K562 (cell line): Measurements from ENCODE around the gene MYO10. TPM values are rescaled to one million over a fixed set of nuclear protein-coding genes. Genes with fewer than 3 reads are reported as not detected.

Experiments
- ATAC-seq: fragments of 200-7000 bp; cut with Tn5 transposase; 3 replicates; pipeline ENCODE4 v1.9.1; 2020; ENCODE audit warnings: moderate library complexity
- BruUV-seq: library from RNA; stranded (reverse); fragments of 400-500 nt; replicated peaks from 2 replicates; lab custom pipeline; 2021; lab: Mats Ljungman, UMichigan
- CTCF ChIA-PET: fragments of 300-600 bp; formaldehyde crosslinking; extraction: SDS; loops from one replicate; lab custom pipeline; 2021; ENCODE audit warnings: low intra/inter-chr PET ratio; lab: Yijun Ruan, JAX
- POLR2A ChIA-PET: fragments of 300-600, 350-650 bp; sonication (Branson Sonifier 250); formaldehyde crosslinking; extraction: SDS; loops from one replicate; lab custom pipeline; 2021; ENCODE audit warnings: antibody characterized with exemption, inconsistent platforms; lab: Yijun Ruan, JAX
- DNase-seq, 4 experiments: peaks; one replicate each; pipeline versions ENCODE4 v3.0.0 to v3.0.0-alpha.2; 2011 to 2018; ENCODE audit warnings: low spot score in 3 of 4, mixed read lengths in 3 of 4; ENCODE audit errors: extremely low read depth in 1 of 4
- FAIRE-seq: peaks from 2 replicates; lab custom pipeline; 2011; peaks lifted over from hg19 to GRCh38; lab: Jason Lieb, UNC
- H2AFZ ChIP-seq: 2 replicates; pipeline ENCODE4 v1.6.0; 2011; ENCODE audit warnings: low read depth, low read length, control low read depth, inconsistent platforms
- H3K27ac ChIP-seq: fragments of 200-600 bp; 3 replicates; pipeline ENCODE4 v1.8.0; 2011; ENCODE audit warnings: low read depth, mild to moderate bottlenecking, control low read depth, inconsistent platforms, low read length, moderate library complexity, mixed read lengths; ENCODE audit errors: extremely low read depth
- H3K27me3 ChIP-seq, 2 experiments: fragments of 300-600 bp in 1 of 2; 2 replicates in 1 of 2; 3 replicates in 1 of 2; pipeline versions ENCODE4 v1.6.0 to v1.8.0; 2011; ENCODE audit warnings: inconsistent platforms in 2 of 2, low read length in 2 of 2, mild to moderate bottlenecking in 1 of 2, mixed read lengths in 1 of 2, moderate library complexity in 1 of 2; ENCODE audit not compliant: control insufficient read depth in 2 of 2, insufficient read depth in 2 of 2
- H3K36me3 ChIP-seq: fragments of 300-600 bp; 3 replicates; pipeline ENCODE4 v1.8.0; 2011; ENCODE audit warnings: mild to moderate bottlenecking, low read length, inconsistent platforms; ENCODE audit not compliant: control insufficient read depth, insufficient read depth
- H3K4me1 ChIP-seq, 2 experiments: fragments of 200-600 bp in 1 of 2; replicated peaks in 1 of 2; 2 replicates in 1 of 2; 3 replicates in 1 of 2; pipeline versions ENCODE4 v1.5.1 to v1.8.0; 2011; ENCODE audit warnings: inconsistent platforms in 2 of 2, low read length in 2 of 2, mild to moderate bottlenecking in 1 of 2, mixed read lengths in 1 of 2, moderate library complexity in 1 of 2; ENCODE audit not compliant: control insufficient read depth in 2 of 2, insufficient read depth in 2 of 2
- H3K4me2 ChIP-seq: 2 replicates; pipeline ENCODE4 v1.6.1; 2011; ENCODE audit warnings: low read length, control low read depth, inconsistent platforms, mixed read lengths; ENCODE audit not compliant: insufficient read depth
- H3K4me3 ChIP-seq: fragments of 200-600 bp; sonication (generic), shearing (Covaris generic); 2 replicates; pipeline ENCODE4 v1.5.1; 2016; ENCODE audit warnings: control low read depth, inconsistent platforms
- H3K79me2 ChIP-seq: fragments of 200-600 bp; 3 replicates; pipeline ENCODE4 v1.8.0; 2011; ENCODE audit warnings: low read length, inconsistent platforms; ENCODE audit not compliant: control insufficient read depth, insufficient read depth
- H3K9ac ChIP-seq, 2 experiments: 2 replicates each; pipeline versions ENCODE4 v1.6.0 to v1.6.1; 2011; ENCODE audit warnings: low read depth in 2 of 2, low read length in 2 of 2, control low read depth in 1 of 2, inconsistent platforms in 1 of 2, mild to moderate bottlenecking in 1 of 2, mixed read lengths in 1 of 2; ENCODE audit not compliant: insufficient read depth in 1 of 2
- H3K9me1 ChIP-seq: one replicate; pipeline ENCODE4 v1.6.0; 2011; ENCODE audit warnings: inconsistent platforms, mild to moderate bottlenecking, low read length, moderate library complexity; ENCODE audit not compliant: control insufficient read depth, insufficient read depth
- H3K9me3 ChIP-seq: replicated peaks from 2 replicates; pipeline ENCODE4 v1.5.1; 2011; ENCODE audit warnings: low read depth, low read length, inconsistent platforms; ENCODE audit not compliant: control insufficient read depth, insufficient read depth
- H4K20me1 ChIP-seq: replicated peaks from 2 replicates; pipeline ENCODE4 v1.6.1; 2011; ENCODE audit warnings: low read length, inconsistent platforms, mixed read lengths; ENCODE audit not compliant: control insufficient read depth, insufficient read depth
- ETV6 ChIP-seq, 3 experiments: fragments of 150-350 bp in 1 of 3; sonication (generic) in 1 of 3; formaldehyde crosslinking in 1 of 3; IDR thresholded peaks; 2 replicates each; pipeline versions ENCODE4 v1.6.1 to v1.8.0; 2014 to 2022; ENCODE audit warnings: borderline replicate concordance in 2 of 3, low read depth in 2 of 3, antibody characterized with exemption in 1 of 3, low read length in 1 of 3, mild to moderate bottlenecking in 1 of 3, missing genetic modification reagents in 1 of 3
- EZH2 ChIP-seq: IDR thresholded peaks from 2 replicates; pipeline ENCODE4 v1.6.1; 2012; ENCODE audit warnings: low read depth, mild to moderate bottlenecking, inconsistent platforms, low read length, borderline replicate concordance
- HLTF ChIP-seq: fragments of 450-650 bp; IDR thresholded peaks from 2 replicates; pipeline ENCODE4 v1.6.1; 2016
- MAZ ChIP-seq, 2 experiments: fragments of 450-650 bp in 1 of 2; sonication (generic) in 1 of 2; formaldehyde crosslinking; IDR thresholded peaks in 1 of 2; conservative IDR thresholded peaks in 1 of 2; 2 replicates each; pipeline versions ENCODE4 v1.4.0 to v1.5.0; 2020; ENCODE audit warnings: mild to moderate bottlenecking in 1 of 2, missing genetic modification reagents in 1 of 2
- NCOA6 ChIP-seq: fragments of 450-650 bp; IDR thresholded peaks from 2 replicates; pipeline ENCODE4 v1.6.1; 2017; ENCODE audit warnings: mild to moderate bottlenecking
- PTBP1 ChIP-seq: fragments of 200-400 bp; formaldehyde crosslinking; IDR thresholded peaks from 2 replicates; pipeline ENCODE4 v1.6.1; 2017; ENCODE audit warnings: low read depth, low read length
- SMARCC2 ChIP-seq: fragments of 450-650 bp; IDR thresholded peaks from 2 replicates; pipeline ENCODE4 v1.6.1; 2017; ENCODE audit warnings: antibody characterized with exemption, moderate library complexity, mild to moderate bottlenecking, low read depth
- SNRNP70 ChIP-seq: fragments of 200-400 bp; formaldehyde crosslinking; optimal IDR thresholded peaks from 2 replicates; pipeline ENCODE3; 2017; ENCODE audit warnings: low read depth, low read length
- TCFL5 ChIP-seq: fragments of 250-450 bp; sonication (Bioruptor Pico); conservative IDR thresholded peaks from 2 replicates; pipeline ENCODE4 v1.6.1; 2021; ENCODE audit warnings: mild to moderate bottlenecking, moderate library complexity, matching md5 sums
- YY1 ChIP-seq, 3 experiments: IDR thresholded peaks; 2 replicates each; pipeline ENCODE4 v1.6.1; 2011; ENCODE audit warnings: low read length in 2 of 3, mild to moderate bottlenecking in 2 of 3, moderate library complexity in 2 of 3, borderline replicate concordance in 1 of 3, control low read depth in 1 of 3, low read depth in 1 of 3; ENCODE audit not compliant: insufficient read depth in 3 of 3, insufficient replicate concordance in 2 of 3, control insufficient read depth in 1 of 3, insufficient read length in 1 of 3; ENCODE audit errors: extremely low read depth in 1 of 3
- ZNF354B ChIP-seq: fragments of 250-450 bp; sonication (Bioruptor Pico); IDR thresholded peaks from 2 replicates; pipeline ENCODE4 v1.4.0; 2020
- ZNF445 ChIP-seq: fragments of 250-450 bp; sonication (Bioruptor Pico); IDR thresholded peaks from 2 replicates; pipeline ENCODE4 v1.4.0; 2020; ENCODE audit warnings: low read depth, mild to moderate bottlenecking, moderate library complexity
- WGBS: fragments of 100-300 bp; shearing (Covaris generic); methylation state at CpG from one replicate; pipeline ENCODE4 v1.1.6; 2016; ENCODE audit warnings: low coverage, mixed read lengths; ENCODE audit not compliant: insufficient coverage; ENCODE audit errors: missing lambda C conversion rate; 5-methylcytosine and 5-hydroxymethylcytosine counted together
- in situ Hi-C: fragments of 300-500 bp; cut with MboI; formaldehyde crosslinking; loops from 4 replicates; pipeline ENCODE4 v1.15.0; 2018; ENCODE audit warnings: inconsistent platforms, mixed read lengths
- intact Hi-C: fragments of 100-400 bp; cut with micrococcal nuclease; formaldehyde crosslinking; loops from 2 replicates; pipeline ENCODE4 v1.14.2; 2022
- polyA plus RNA-seq, 8 experiments: library from polyadenylated mRNA; depleted of rRNA in 4 of 8; stranded (reverse) in 5 of 8; unstranded in 3 of 8; fragments of >200 nt; fragmentation: Nextera tagmentation in 2 of 8; fragmentation: Illumina TruSeq in 1 of 8; extraction: Ambion mirVana in 2 of 8; extraction: Trizol in 1 of 8; gene quantifications; 2 replicates each; pipeline versions ENCODE4 v1.2.1 to v1.2.3, GENCODE V29; 2011 to 2014; ENCODE audit warnings: inconsistent platforms in 1 of 8, missing spikeins in 1 of 8
- total RNA-seq, 7 experiments: library from RNA; depleted of rRNA in 6 of 7; stranded (reverse); fragments of >200 nt in 6 of 7; fragmentation: Illumina TruSeq in 2 of 7; extraction: Trizol in 2 of 7; gene quantifications; 2 replicates each; pipeline versions ENCODE4 v1.2.1 to v1.2.3, GENCODE V29; 2011 to 2021; ENCODE audit warnings: low replicate concordance in 1 of 7
- TF ChIP-seq, protein P1 (sequence below): fragments of 250-450 bp; sonication (Bioruptor Pico); IDR thresholded peaks from 2 replicates; pipeline ENCODE4 v1.5.1; 2021; ENCODE audit warnings: mild to moderate bottlenecking
- TF ChIP-seq, protein P2 (sequence below): fragments of 450-650 bp; IDR thresholded peaks from 2 replicates; pipeline ENCODE4 v1.6.1; 2017; ENCODE audit warnings: antibody characterized with exemption, mild to moderate bottlenecking

Gene MYO10
- total and polyA plus RNA-seq, 9 of the 15 experiments (the other 6 are each of a cell fraction or from before 2014, with no cell fraction given), result 0.04 to 0.24 TPM; not detected in 7

DNA sequence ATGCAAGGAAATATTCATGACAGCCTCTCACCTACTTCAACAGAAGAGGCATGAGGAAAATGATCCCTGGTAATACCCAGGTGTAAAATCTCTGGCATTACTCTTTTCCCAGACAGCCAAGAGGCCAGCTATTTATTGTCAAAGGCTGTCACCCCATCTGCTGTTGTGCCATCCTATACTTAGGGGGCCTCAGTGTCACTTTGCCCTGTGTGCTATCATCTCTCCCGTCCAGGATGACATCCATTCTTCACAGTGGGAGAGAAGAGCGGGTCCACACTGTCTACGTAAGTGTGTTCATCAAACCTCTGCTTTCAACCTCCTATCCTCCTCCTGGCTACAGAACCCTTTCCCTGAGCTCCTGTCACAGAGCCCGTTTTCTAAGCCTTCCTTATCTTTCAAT is 82.6 kb downstream of the MYO10 start:
- in situ Hi-C loops, result no loop called here
- Histone ChIP-seq H3K9me1 (no peaks in the 10 kb centered on the region), H3K4me2 (no peak overlapping the region), H4K20me1 (no peaks in the 10 kb centered on the region), H3K36me3 (no peaks in the 10 kb centered on the region), H3K4me1 (no peaks in the 10 kb centered on the region), H3K9ac (no peak overlapping the region), H3K27me3 (peaks cover 3 to 9% of the 10 kb centered on the region in 2 experiments; a peak in 3 of 5 replicates), H3K27ac (no peak overlapping the region), H3K9me3 (no peaks in the 10 kb centered on the region), H2AFZ (no peak overlapping the region), H3K4me3 (no peak overlapping the region), H3K79me2 (no peaks in the 10 kb centered on the region)
- no peak for FAIRE-seq
- no peak for DNase-seq
- WGBS, result 2% methylated on average over 4 of the region's 4 CpGs
- no TSS peak for BruUV-seq
- POLR2A ChIA-PET, result interaction anchor here (1.2 kb wide), 1 partner anchor 11 kb away, joined by 4 read pairs; no protein-coding TSS in a partner anchor
- CTCF ChIA-PET, result no interaction called here
- intact Hi-C loops, result no loop called here
- ATAC-seq, result no peak
- TF ChIP-seq, protein P1, sequence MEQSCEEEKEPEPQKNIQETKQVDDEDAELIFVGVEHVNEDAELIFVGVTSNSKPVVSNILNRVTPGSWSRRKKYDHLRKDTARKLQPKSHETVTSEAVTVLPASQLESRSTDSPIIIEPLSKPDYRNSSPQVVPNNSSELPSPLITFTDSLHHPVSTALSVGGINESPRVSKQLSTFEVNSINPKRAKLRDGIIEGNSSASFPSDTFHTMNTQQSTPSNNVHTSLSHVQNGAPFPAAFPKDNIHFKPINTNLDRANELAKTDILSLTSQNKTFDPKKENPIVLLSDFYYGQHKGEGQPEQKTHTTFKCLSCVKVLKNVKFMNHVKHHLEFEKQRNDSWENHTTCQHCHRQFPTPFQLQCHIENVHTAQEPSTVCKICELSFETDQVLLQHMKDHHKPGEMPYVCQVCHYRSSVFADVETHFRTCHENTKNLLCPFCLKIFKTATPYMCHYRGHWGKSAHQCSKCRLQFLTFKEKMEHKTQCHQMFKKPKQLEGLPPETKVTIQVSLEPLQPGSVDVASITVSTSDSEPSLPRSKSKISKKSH, result no peak
- TF ChIP-seq YY1 (IDR thresholded peaks at IDR 0.05; ENCODE audit: borderline replicate concordance in 1 of 3, control insufficient read depth in 1 of 3, extremely low read depth in 1 of 3, insufficient read depth in 3 of 3, insufficient read length in 1 of 3, insufficient replicate concordance in 2 of 3, low read depth in 1 of 3, low read length in 2 of 3), result no peak
- no peak for TF ChIP-seq ETV6 (IDR thresholded peaks at IDR 0.05; ENCODE audit: borderline replicate concordance in 1 of 2, low read depth in 2 of 2, low read length in 1 of 2)
- no peak for TF ChIP-seq ETV6 (CRISPR knock-in tag; IDR thresholded peaks at IDR 0.05; ENCODE audit: borderline replicate concordance)
- TF ChIP-seq SMARCC2, result no peak
- no peak for TF ChIP-seq HLTF
- TF ChIP-seq SNRNP70, result no peak
- TF ChIP-seq NCOA6, result no peak
- no peak for TF ChIP-seq MAZ (CRISPR knock-in tag; conservative IDR thresholded peaks at IDR 0.05 in 1 of 2, IDR thresholded peaks at IDR 0.05 in 1 of 2)
- no peak for TF ChIP-seq EZH2
- no peak for TF ChIP-seq PTBP1
- TF ChIP-seq ZNF354B (CRISPR knock-in tag), result no peak
- no peak for TF ChIP-seq TCFL5 (CRISPR knock-in tag)
- TF ChIP-seq ZNF445, result no peak
- TF ChIP-seq, protein P2, sequence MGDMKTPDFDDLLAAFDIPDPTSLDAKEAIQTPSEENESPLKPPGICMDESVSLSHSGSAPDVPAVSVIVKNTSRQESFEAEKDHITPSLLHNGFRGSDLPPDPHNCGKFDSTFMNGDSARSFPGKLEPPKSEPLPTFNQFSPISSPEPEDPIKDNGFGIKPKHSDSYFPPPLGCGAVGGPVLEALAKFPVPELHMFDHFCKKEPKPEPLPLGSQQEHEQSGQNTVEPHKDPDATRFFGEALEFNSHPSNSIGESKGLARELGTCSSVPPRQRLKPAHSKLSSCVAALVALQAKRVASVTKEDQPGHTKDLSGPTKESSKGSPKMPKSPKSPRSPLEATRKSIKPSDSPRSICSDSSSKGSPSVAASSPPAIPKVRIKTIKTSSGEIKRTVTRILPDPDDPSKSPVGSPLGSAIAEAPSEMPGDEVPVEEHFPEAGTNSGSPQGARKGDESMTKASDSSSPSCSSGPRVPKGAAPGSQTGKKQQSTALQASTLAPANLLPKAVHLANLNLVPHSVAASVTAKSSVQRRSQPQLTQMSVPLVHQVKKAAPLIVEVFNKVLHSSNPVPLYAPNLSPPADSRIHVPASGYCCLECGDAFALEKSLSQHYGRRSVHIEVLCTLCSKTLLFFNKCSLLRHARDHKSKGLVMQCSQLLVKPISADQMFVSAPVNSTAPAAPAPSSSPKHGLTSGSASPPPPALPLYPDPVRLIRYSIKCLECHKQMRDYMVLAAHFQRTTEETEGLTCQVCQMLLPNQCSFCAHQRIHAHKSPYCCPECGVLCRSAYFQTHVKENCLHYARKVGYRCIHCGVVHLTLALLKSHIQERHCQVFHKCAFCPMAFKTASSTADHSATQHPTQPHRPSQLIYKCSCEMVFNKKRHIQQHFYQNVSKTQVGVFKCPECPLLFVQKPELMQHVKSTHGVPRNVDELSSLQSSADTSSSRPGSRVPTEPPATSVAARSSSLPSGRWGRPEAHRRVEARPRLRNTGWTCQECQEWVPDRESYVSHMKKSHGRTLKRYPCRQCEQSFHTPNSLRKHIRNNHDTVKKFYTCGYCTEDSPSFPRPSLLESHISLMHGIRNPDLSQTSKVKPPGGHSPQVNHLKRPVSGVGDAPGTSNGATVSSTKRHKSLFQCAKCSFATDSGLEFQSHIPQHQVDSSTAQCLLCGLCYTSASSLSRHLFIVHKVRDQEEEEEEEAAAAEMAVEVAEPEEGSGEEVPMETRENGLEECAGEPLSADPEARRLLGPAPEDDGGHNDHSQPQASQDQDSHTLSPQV, result no peak
